Measurements from ENCODE around the gene CLIC4.

GRCh38 chr1:24801176-24801575 lies 55.9 kb downstream of the CLIC4 start:
- TF ChIP-seq CTCF (optimal IDR thresholded peaks at IDR 0.05 in 1 of 3, IDR thresholded peaks at IDR 0.05 in 1 of 3, conservative IDR thresholded peaks at IDR 0.05 in 1 of 3; ENCODE audit: extremely low read depth in 1 of 3, insufficient read depth in 2 of 3, low read length in 3 of 3) (no peak), EZH2 (IDR thresholded peaks at IDR 0.05; ENCODE audit: low read length) (no peak)

Data from keratinocyte (primary cell).